Sigmoid colon (tissue), 4 donors: ENCODE data around the gene KCNF1.

Experiments
- CTCF ChIP-seq, 4 experiments: fragments of 450-650 bp in 3 of 4; fragments of 200-600 bp in 1 of 4; IDR thresholded peaks; one replicate each; pipeline ENCODE4 v1.5.1; 2016 to 2019; ENCODE audit warnings: antibody characterized with exemption in 4 of 4, mild to moderate bottlenecking in 3 of 4, moderate library complexity in 2 of 4
- POLR2A ChIP-seq, 2 donors: fragments of 450-650 bp; IDR thresholded peaks; one replicate each; pipeline ENCODE4 v1.6.1; 2016; ENCODE audit warnings: antibody characterized with exemption in 2 of 2, mild to moderate bottlenecking in 2 of 2, moderate library complexity in 2 of 2
- POLR2AphosphoS5 ChIP-seq, 4 donors: sonication (generic); formaldehyde crosslinking; IDR thresholded peaks; one replicate each; pipeline ENCODE4 v1.6.1; 2017; ENCODE audit warnings: antibody characterized with exemption in 4 of 4

GRCh38 chr2:10891390-10891789, 20.3 kb upstream of the KCNF1 start:
- no peak for TF ChIP-seq CTCF (IDR thresholded peaks at IDR 0.05)
- TF ChIP-seq POLR2AphosphoS5 (IDR thresholded peaks at IDR 0.05): no peak
- no peak for TF ChIP-seq POLR2A (IDR thresholded peaks at IDR 0.05)
